IMR-90 (cell line): ENCODE measurements around the gene TNFSF13B. TPM values are rescaled to one million over a fixed set of nuclear protein-coding genes. Genes with fewer than 3 reads are reported as not detected.

Experiments used
- ATAC-seq: fragments of 200-7000 bp; cut with Tn5 transposase; 2 replicates; pipeline ENCODE4 v1.9.1; 2020; ENCODE audit warnings: low read depth, mild to moderate bottlenecking, moderate library complexity
- BruUV-seq: library from RNA; stranded (reverse); fragments of 400-500 nt; replicated peaks from 2 replicates; lab custom pipeline; 2021; lab: Mats Ljungman, UMichigan
- CTCF ChIA-PET: fragments of 300-600 bp; formaldehyde crosslinking; extraction: SDS; loops from one replicate; lab custom pipeline; 2021; ENCODE audit warnings: antibody characterized with exemption; lab: Yijun Ruan, JAX
- POLR2A ChIA-PET: fragments of 300-600 bp; sonication (Branson Sonifier 250); formaldehyde crosslinking; loops from one replicate; lab custom pipeline; 2022; ENCODE audit warnings: antibody characterized with exemption; ENCODE audit not compliant: unreplicated experiment; lab: Charles Lee
- DNase-seq: peaks from one replicate; pipeline ENCODE4 v3.0.0; 2013
- H2AFZ ChIP-seq: replicated peaks from 2 replicates; pipeline ENCODE3; 2013; ENCODE audit warnings: low read length, mild to moderate bottlenecking; ENCODE audit not compliant: poor library complexity
- H2AK5ac ChIP-seq: 2 replicates; pipeline ENCODE4 v1.6.1; 2013; ENCODE audit warnings: low read depth, low read length, inconsistent platforms
- H2AK9ac ChIP-seq: replicated peaks from 2 replicates; pipeline ENCODE3; 2013; ENCODE audit warnings: mild to moderate bottlenecking, low read depth, low read length, moderate library complexity; ENCODE audit not compliant: poor library complexity
- H2BK120ac ChIP-seq: 2 replicates; pipeline ENCODE4 v1.6.1; 2013; ENCODE audit warnings: low read depth, low read length, inconsistent platforms
- H2BK15ac ChIP-seq: 3 replicates; pipeline ENCODE4 v1.6.1; 2013; ENCODE audit warnings: low read depth, low read length, inconsistent platforms
- H2BK20ac ChIP-seq: 2 replicates; pipeline ENCODE4 v1.6.1; 2013; ENCODE audit warnings: low read depth, mild to moderate bottlenecking, inconsistent platforms, low read length, moderate library complexity
- H2BK5ac ChIP-seq: 2 replicates; pipeline ENCODE4 v1.6.1; 2013; ENCODE audit warnings: mild to moderate bottlenecking, low read depth, low read length, inconsistent platforms; ENCODE audit not compliant: poor library complexity, severe bottlenecking
- H3K14ac ChIP-seq: replicated peaks from 2 replicates; pipeline ENCODE4 v1.6.1; 2013; ENCODE audit warnings: low read depth, low read length, inconsistent platforms
- H3K18ac ChIP-seq: 2 replicates; pipeline ENCODE4 v1.6.1; 2013; ENCODE audit warnings: low read depth, low read length, control low read depth
- H3K23ac ChIP-seq: 2 replicates; pipeline ENCODE4 v1.6.1; 2013; ENCODE audit warnings: low read depth, low read length, inconsistent platforms
- H3K27ac ChIP-seq: 2 replicates; pipeline ENCODE4 v1.5.1; 2013; ENCODE audit warnings: mild to moderate bottlenecking, control low read depth, low read length; ENCODE audit not compliant: insufficient read depth
- H3K27me3 ChIP-seq: 2 replicates; pipeline ENCODE4 v1.6.1; 2013; ENCODE audit warnings: low read length; ENCODE audit not compliant: control insufficient read depth, insufficient read depth
- H3K36me3 ChIP-seq: 2 replicates; pipeline ENCODE4 v1.6.1; 2013; ENCODE audit warnings: low read length, mixed read lengths; ENCODE audit not compliant: control insufficient read depth, insufficient read depth
- H3K4ac ChIP-seq: 2 replicates; pipeline ENCODE4 v1.6.1; 2013; ENCODE audit warnings: low read depth, low read length, inconsistent platforms
- H3K4me1 ChIP-seq: 2 replicates; pipeline ENCODE4 v1.6.1; 2013; ENCODE audit warnings: low read length, mixed read lengths; ENCODE audit not compliant: control insufficient read depth, insufficient read depth
- H3K4me2 ChIP-seq: 2 replicates; pipeline ENCODE4 v1.6.1; 2013; ENCODE audit warnings: low read depth, mild to moderate bottlenecking, control low read depth, low read length, moderate library complexity
- H3K4me3 ChIP-seq: 2 replicates; pipeline ENCODE4 v1.5.1; 2013; ENCODE audit warnings: low read depth, mild to moderate bottlenecking, control low read depth, low read length, moderate library complexity; ENCODE audit not compliant: insufficient read depth
- H3K56ac ChIP-seq: 2 replicates; pipeline ENCODE4 v1.6.1; 2013; ENCODE audit warnings: low read length, inconsistent platforms; ENCODE audit not compliant: insufficient read depth; ENCODE audit errors: extremely low read depth
- H3K79me1 ChIP-seq, 2 experiments: 2 replicates each; pipeline ENCODE4 v1.6.1; 2013; ENCODE audit warnings: low read length in 2 of 2, inconsistent platforms in 1 of 2, low read depth in 1 of 2
- H3K9ac ChIP-seq: 2 replicates; pipeline ENCODE4 v1.6.1; 2013; ENCODE audit warnings: low read depth, low read length, control low read depth
- H3K9me1 ChIP-seq: 2 replicates; pipeline ENCODE4 v1.6.1; 2013; ENCODE audit warnings: low read length, inconsistent platforms; ENCODE audit not compliant: insufficient read depth
- H3K9me3 ChIP-seq: 2 replicates; pipeline ENCODE4 v1.6.1; 2013; ENCODE audit warnings: low read length; ENCODE audit not compliant: control insufficient read depth, insufficient read depth
- H4K20me1 ChIP-seq: 2 replicates; pipeline ENCODE4 v1.6.1; 2013; ENCODE audit warnings: low read length, inconsistent platforms; ENCODE audit not compliant: insufficient read depth
- H4K5ac ChIP-seq: 2 replicates; pipeline ENCODE4 v1.6.1; 2013; ENCODE audit warnings: mild to moderate bottlenecking, low read depth, low read length, control low read depth
- H4K8ac ChIP-seq, 2 experiments: 2 replicates each; pipeline ENCODE4 v1.6.1; 2013; ENCODE audit warnings: low read depth in 2 of 2, low read length in 2 of 2, control low read depth in 1 of 2, inconsistent platforms in 1 of 2
- H4K91ac ChIP-seq: 2 replicates; pipeline ENCODE4 v1.6.1; 2013; ENCODE audit warnings: low read depth, low read length, inconsistent platforms; ENCODE audit not compliant: insufficient read depth
- CEBPB ChIP-seq: IDR thresholded peaks from 2 replicates; pipeline ENCODE4 v1.6.1; 2012; ENCODE audit warnings: low read depth, low read length, improper control_type of control experiment
- MAFK ChIP-seq: IDR thresholded peaks from 2 replicates; pipeline ENCODE4 v1.6.1; 2012; ENCODE audit warnings: low read depth, low read length, improper control_type of control experiment
- WGBS, 2 experiments: methylation state at CpG; one replicate each; pipeline versions ENCODE4 v1.1.5 to v1.1.7; 2013; ENCODE audit warnings: missing lambda C conversion rate in 2 of 2; ENCODE audit not compliant: insufficient read length in 1 of 2; ENCODE audit errors: extremely low coverage in 2 of 2; 5-methylcytosine and 5-hydroxymethylcytosine counted together
- dilution Hi-C: fragments of 300-500 bp; cut with HindIII; formaldehyde crosslinking; loops from one replicate; pipeline ENCODE4 v1.14.3; 2018; ENCODE audit warnings: low sequenced_read_pairs; ENCODE audit not compliant: unreplicated experiment
- in situ Hi-C: fragments of 300-500 bp; cut with MboI; formaldehyde crosslinking; loops from 3 replicates; pipeline ENCODE4 v1.14.3; 2019; ENCODE audit warnings: low sequenced_read_pairs, inconsistent platforms, mixed read lengths
- intact Hi-C: fragments of 100-400 bp; cut with micrococcal nuclease; formaldehyde crosslinking; loops from 2 replicates; pipeline ENCODE4 v1.10.0; 2022
- polyA plus RNA-seq, 3 experiments: library from polyadenylated mRNA; depleted of rRNA; stranded (reverse); fragments of >200 nt; gene quantifications; 2 replicates each; pipeline ENCODE4 v1.2.3, GENCODE V29; 2012; ENCODE audit warnings: low replicate concordance in 1 of 3
- total RNA-seq: library from RNA; depleted of rRNA; stranded (reverse); fragments of >200 nt; gene quantifications from 2 replicates; pipeline ENCODE4 v1.2.3, GENCODE V29; 2012
- TF ChIP-seq, protein P1 (sequence below): conservative IDR thresholded peaks from 2 replicates; pipeline ENCODE4 v1.5.1; 2012; ENCODE audit warnings: mild to moderate bottlenecking, low read depth, low read length, improper control_type of control experiment

TNFSF13B gene
- total and polyA plus RNA-seq, 2 of the 4 experiments (the other 2 are of a cell fraction), result 0.29 to 0.54 TPM

GRCh38 chr13:108273429-108274118 lies 4.1 kb downstream of the TNFSF13B start:
- Histone ChIP-seq H3K27ac (no peak overlapping the region), H3K27me3 (no peaks in the 10 kb centered on the region), H3K9me1 (peaks cover 3% of the 10 kb centered on the region; the same call in 1 of the 2 replicates), H3K4ac (no peak overlapping the region), H4K91ac (no peak overlapping the region), H3K9me3 (no peaks in the 10 kb centered on the region), H3K18ac (no peak overlapping the region), H3K9ac (no peak overlapping the region), H3K36me3 (no peaks in the 10 kb centered on the region), H3K4me1 (peaks cover 2% of the 10 kb centered on the region; the same call in 1 of the 2 replicates), H3K4me2 (no peak overlapping the region), H3K23ac (no peak overlapping the region), H3K14ac (no peak overlapping the region), H3K4me3 (no peak overlapping the region), H2AFZ (no peak overlapping the region), H4K20me1 (no peaks in the 10 kb centered on the region), H4K8ac (no peak overlapping the region), H2BK20ac (no peak overlapping the region), H2AK5ac (no peak overlapping the region), H4K5ac (no peak overlapping the region), H3K79me1 (no peaks in the 10 kb centered on the region), H2AK9ac (no peak overlapping the region), H2BK5ac (no peak overlapping the region), H2BK15ac (no peak overlapping the region), H3K56ac (no peak overlapping the region), H2BK120ac (no peak overlapping the region)
- TF ChIP-seq MAFK, result no peak
- TF ChIP-seq, protein P1, sequence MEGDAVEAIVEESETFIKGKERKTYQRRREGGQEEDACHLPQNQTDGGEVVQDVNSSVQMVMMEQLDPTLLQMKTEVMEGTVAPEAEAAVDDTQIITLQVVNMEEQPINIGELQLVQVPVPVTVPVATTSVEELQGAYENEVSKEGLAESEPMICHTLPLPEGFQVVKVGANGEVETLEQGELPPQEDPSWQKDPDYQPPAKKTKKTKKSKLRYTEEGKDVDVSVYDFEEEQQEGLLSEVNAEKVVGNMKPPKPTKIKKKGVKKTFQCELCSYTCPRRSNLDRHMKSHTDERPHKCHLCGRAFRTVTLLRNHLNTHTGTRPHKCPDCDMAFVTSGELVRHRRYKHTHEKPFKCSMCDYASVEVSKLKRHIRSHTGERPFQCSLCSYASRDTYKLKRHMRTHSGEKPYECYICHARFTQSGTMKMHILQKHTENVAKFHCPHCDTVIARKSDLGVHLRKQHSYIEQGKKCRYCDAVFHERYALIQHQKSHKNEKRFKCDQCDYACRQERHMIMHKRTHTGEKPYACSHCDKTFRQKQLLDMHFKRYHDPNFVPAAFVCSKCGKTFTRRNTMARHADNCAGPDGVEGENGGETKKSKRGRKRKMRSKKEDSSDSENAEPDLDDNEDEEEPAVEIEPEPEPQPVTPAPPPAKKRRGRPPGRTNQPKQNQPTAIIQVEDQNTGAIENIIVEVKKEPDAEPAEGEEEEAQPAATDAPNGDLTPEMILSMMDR, result no peak
- TF ChIP-seq CEBPB, result no peak
- CTCF ChIA-PET, result no interaction called here
- WGBS, 2 experiments, result no CpG with 5 or more reads among the region's 5 CpGs
- in situ Hi-C loops (no loop called here), intact Hi-C loops (no loop called here), dilution Hi-C loops (no loop called here)
- DNase-seq (no peak), ATAC-seq (no peak)
- BruUV-seq, result no TSS peak
- POLR2A ChIA-PET, result interaction anchor here (0.6 kb wide), 1 partner anchor 215 kb away, joined by 7 read pairs; no protein-coding TSS in a partner anchor
